HFFc6 (cell line): ENCODE measurements around the gene UTRN. TPM values are rescaled to one million over a fixed set of nuclear protein-coding genes. Genes with fewer than 3 reads are reported as not detected.
A peak's percentile ranks its signal among the peaks of the same experiment; 100 is the strongest.

Experiments
- DNase-seq: peaks from one replicate; pipeline ENCODE4 v3.0.0-alpha.2; 2018
- H3K27ac Mint-ChIP-seq: 2 replicates; pipeline ENCODE4 v1.8.0; 2020; ENCODE audit warnings: mild to moderate bottlenecking, mixed read lengths
- H3K27me3 Mint-ChIP-seq: 2 replicates; pipeline ENCODE4 v1.8.0; 2021; ENCODE audit warnings: mild to moderate bottlenecking, moderate library complexity, mixed read lengths; ENCODE audit not compliant: insufficient read depth
- H3K36me3 Mint-ChIP-seq: 2 replicates; pipeline ENCODE4 v1.8.0; 2021; ENCODE audit warnings: low read depth, mixed read lengths
- H3K4me1 Mint-ChIP-seq: 2 replicates; pipeline ENCODE4 v1.8.0; 2020; ENCODE audit warnings: low read depth, mixed read lengths
- H3K4me3 Mint-ChIP-seq: 2 replicates; pipeline ENCODE4 v1.8.0; 2020; ENCODE audit warnings: mild to moderate bottlenecking, moderate library complexity, mixed read lengths
- H3K9me3 Mint-ChIP-seq: 2 replicates; pipeline ENCODE4 v1.8.0; 2020; ENCODE audit warnings: mild to moderate bottlenecking, mixed read lengths
- long read RNA-seq: library from polyadenylated mRNA; unstranded; transcript quantifications from one replicate; pipeline ENCODE4 v2.0.0, GENCODE V29; 2019
- total RNA-seq, 6 experiments: library from RNA; stranded (reverse); fragmentation: NEBNext Ultra II Directional; extraction: Animal tissue kit (Norgen Biotek cat#: 25700); gene quantifications; 2 replicates in 1 of 6; 3 replicates in 5 of 6; pipeline ENCODE4 v1.2.3, GENCODE V29; 2021
- TF ChIP-seq, protein P1 (sequence below): fragments of 200-600 bp; sonication (generic); IDR thresholded peaks from 2 replicates; pipeline ENCODE4 v1.5.0; 2021; ENCODE audit warnings: antibody characterized with exemption, mild to moderate bottlenecking

The UTRN gene
- total RNA-seq = 100 to 1,000 TPM in 5 of 6 experiments, 10 to 100 TPM in 1; 99.6 to 116 (median 109) TPM
- long read RNA-seq, partial matches to known transcripts = 21 of 40 reads
- long read RNA-seq, other reads (novel, unspliced or antisense) = 19 of 40 reads

- H3K27me3 Mint-ChIP-seq = no peaks in the 10 kb centered on the region; the same call in 1 of the 2 replicates
- no peaks in the 10 kb centered on the region for H3K9me3 Mint-ChIP-seq
- peak within 1 kb of the TSS; percentile 71 for H3K27ac Mint-ChIP-seq
- peaks cover 15% of the 10 kb centered on the region for H3K36me3 Mint-ChIP-seq
- H3K4me3 Mint-ChIP-seq = peak within 1 kb of the TSS; percentile 89
- TF ChIP-seq, protein P1, sequence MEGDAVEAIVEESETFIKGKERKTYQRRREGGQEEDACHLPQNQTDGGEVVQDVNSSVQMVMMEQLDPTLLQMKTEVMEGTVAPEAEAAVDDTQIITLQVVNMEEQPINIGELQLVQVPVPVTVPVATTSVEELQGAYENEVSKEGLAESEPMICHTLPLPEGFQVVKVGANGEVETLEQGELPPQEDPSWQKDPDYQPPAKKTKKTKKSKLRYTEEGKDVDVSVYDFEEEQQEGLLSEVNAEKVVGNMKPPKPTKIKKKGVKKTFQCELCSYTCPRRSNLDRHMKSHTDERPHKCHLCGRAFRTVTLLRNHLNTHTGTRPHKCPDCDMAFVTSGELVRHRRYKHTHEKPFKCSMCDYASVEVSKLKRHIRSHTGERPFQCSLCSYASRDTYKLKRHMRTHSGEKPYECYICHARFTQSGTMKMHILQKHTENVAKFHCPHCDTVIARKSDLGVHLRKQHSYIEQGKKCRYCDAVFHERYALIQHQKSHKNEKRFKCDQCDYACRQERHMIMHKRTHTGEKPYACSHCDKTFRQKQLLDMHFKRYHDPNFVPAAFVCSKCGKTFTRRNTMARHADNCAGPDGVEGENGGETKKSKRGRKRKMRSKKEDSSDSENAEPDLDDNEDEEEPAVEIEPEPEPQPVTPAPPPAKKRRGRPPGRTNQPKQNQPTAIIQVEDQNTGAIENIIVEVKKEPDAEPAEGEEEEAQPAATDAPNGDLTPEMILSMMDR = peak; percentile 37; the same call in 1 of the 2 replicates
- H3K4me1 Mint-ChIP-seq = peaks cover 29% of the 10 kb centered on the region
- DNase-seq = peak; percentile 86
Observed at GRCh38 chr6:144284783-144285547, at the start of gene UTRN. TSS of gene UTRN (plus strand) at chr6:144285335. CDS start at chr6:144291829, 6,494 bp downstream.

DNA sequence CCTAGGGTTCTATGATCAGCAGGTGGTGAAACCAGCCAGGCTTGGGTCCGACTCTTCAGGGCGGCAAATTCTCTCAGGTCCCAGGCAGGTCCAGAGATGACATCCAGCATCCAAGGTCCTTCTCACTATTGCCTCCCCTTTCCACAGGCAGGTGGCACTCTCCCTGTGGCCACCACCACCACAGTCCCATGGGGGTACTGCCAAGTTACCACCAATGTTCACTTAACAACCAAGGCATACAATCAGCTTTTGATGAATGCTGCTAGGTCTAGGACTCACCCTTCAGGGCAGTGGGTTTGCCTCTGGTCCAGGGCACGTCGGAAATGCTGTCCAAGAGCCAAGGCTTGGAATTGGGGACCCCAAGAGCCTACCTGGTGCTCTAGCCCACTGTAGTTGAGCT lies 40.4 kb upstream of the UTRN start:
- DNase-seq = no peak
- Mint-ChIP-seq H3K27ac (no peak overlapping the region), H3K36me3 (peaks cover 16% of the 10 kb centered on the region), H3K4me1 (peaks cover 19% of the 10 kb centered on the region), H3K4me3 (no peak overlapping the region), H3K27me3 (peaks cover 6% of the 10 kb centered on the region), H3K9me3 (peaks cover 6% of the 10 kb centered on the region)
- TF ChIP-seq, protein P1 = peak; percentile 19; the same call in 1 of the 2 replicates

DNA sequence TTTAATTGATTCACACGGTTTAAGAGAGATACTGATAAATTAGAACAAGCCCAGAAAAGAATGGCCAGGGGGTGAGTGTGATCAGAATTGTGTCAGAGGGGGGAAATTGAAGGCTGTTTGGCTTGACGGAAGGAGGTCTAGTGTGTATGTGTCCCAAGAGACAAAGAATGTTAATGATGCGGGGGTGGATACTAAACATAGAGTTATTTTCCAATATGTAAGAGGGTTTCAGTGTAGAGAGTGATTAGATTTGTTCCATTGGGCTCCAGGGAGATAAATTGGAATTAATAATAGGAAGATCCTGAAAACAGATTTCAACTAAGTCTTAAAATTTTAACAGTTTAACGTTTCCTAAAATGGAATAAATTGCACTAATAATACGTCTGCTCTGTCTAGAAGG lies 38.1 kb upstream of the UTRN start:
- H3K27ac Mint-ChIP-seq = no peak overlapping the region
- H3K4me1 Mint-ChIP-seq = peaks cover 32% of the 10 kb centered on the region
- no peak for DNase-seq
- peaks cover 16% of the 10 kb centered on the region for H3K36me3 Mint-ChIP-seq
- H3K4me3 Mint-ChIP-seq = no peak overlapping the region
- TF ChIP-seq, protein P1 = no peak
- peaks cover 6% of the 10 kb centered on the region for H3K9me3 Mint-ChIP-seq
- peaks cover 6% of the 10 kb centered on the region for H3K27me3 Mint-ChIP-seq

DNA sequence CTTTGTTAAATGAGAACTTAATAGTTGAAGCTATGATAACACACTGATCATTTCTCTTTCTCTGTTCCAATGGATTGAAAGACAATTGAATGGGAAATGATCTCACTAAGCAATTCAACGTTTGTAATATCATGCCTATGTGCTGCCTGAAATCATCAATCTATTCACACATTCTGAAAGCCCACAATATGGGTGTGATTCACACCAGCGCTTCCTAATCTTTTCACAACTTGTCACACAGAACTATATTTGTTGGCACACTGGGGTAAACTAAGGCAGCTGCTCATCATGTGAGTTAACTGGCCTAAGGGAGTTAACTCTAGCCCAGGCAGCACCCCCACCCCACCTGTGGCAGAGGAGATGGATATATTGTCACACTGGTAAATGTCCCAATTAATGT lies 37.1 kb upstream of the UTRN start:
- H3K4me3 Mint-ChIP-seq = 0 out of 2 replicates have a peak overlapping the region, but pooled peaks have one; percentile 29
- no peak for DNase-seq
- H3K4me1 Mint-ChIP-seq = peaks cover 39% of the 10 kb centered on the region
- H3K27me3 Mint-ChIP-seq = peaks cover 6% of the 10 kb centered on the region
- peaks cover 6% of the 10 kb centered on the region for H3K9me3 Mint-ChIP-seq
- TF ChIP-seq, protein P1 = no peak
- H3K36me3 Mint-ChIP-seq = peaks cover 16% of the 10 kb centered on the region
- peak overlapping the region; percentile 93 for H3K27ac Mint-ChIP-seq

DNA sequence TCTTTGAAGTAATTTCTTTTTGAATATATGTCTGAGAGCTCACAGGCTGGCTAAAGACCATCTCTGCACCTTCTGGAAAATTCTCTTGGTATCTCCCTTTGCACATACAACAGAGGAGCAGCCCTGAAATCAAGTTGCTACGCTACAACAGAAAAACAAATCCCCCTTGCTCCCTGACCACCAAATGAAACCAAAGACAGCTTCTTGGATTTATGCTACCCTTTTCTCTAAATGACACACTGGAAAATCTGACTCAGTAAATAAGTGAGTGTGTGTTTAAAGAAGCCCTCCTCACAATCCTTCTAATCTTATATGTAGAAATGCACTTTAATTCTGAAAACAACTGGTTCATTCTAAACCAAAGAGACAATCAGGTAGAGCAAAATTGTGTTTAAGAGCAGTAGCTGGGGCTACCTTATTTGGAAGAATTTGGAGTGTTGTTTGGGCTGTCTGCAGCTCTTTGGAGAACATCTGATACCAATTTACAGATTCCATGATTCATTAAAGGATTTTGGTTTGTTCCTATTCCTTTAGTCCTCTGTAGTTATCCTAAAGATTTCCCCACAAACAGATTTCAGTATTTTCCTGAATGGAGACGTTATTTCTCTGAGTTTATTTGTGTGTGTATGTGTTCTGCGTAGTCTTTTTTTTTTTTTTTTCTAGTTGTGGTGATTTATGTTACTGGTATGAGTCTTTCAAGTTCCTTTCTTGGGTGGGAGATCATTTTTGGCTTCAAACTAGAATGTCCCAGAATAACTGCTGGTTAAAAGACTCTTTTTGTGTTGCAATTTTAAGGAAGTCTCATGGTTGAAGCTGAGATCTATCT lies 36.4 kb upstream of the UTRN start:
- TF ChIP-seq, protein P1 = no peak
- H3K36me3 Mint-ChIP-seq = peaks cover 16% of the 10 kb centered on the region
- H3K4me3 Mint-ChIP-seq = peak overlapping the region; percentile 69
- peaks cover 6% of the 10 kb centered on the region for H3K27me3 Mint-ChIP-seq
- peaks cover 39% of the 10 kb centered on the region for H3K4me1 Mint-ChIP-seq
- H3K9me3 Mint-ChIP-seq = peaks cover 6% of the 10 kb centered on the region
- H3K27ac Mint-ChIP-seq = peak overlapping the region; percentile 93
- DNase-seq = peak; percentile 85
